ENCODE results near the gene ABCC9.
"Not testable (repeated sequence)": the region's sequence is repeated elsewhere in the genome, so short reads cannot be mapped to it uniquely, and the experiment has no call there.

The ABCC9 gene

GRCh38 chr12:21933656-21934055 is 7.6 kb downstream of the ABCC9 start:
- DNase-seq (ENCODE audit: low read depth): no peak

GRCh38 chr12:21929972-21930371 is 11.3 kb downstream of the ABCC9 start:
- DNase-seq (ENCODE audit: low read depth): not testable (repeated sequence)

GRCh38 chr12:21925296-21925913 is 15.8 kb downstream of the ABCC9 start:
- no peak for DNase-seq (ENCODE audit: low read depth)

GRCh38 chr12:21921436-21921835 is 19.8 kb downstream of the ABCC9 start:
- DNase-seq (ENCODE audit: low read depth): no peak

- no peak for DNase-seq (ENCODE audit: low read depth)
These were observed 22.8 kb downstream of the ABCC9 start for GRCh38 chr12:21918456-21918855.

GRCh38 chr12:21913823-21914222 is 27.4 kb downstream of the ABCC9 start:
- DNase-seq (ENCODE audit: low read depth): no peak

- DNase-seq (ENCODE audit: low read depth): no peak
These were observed 28.9 kb downstream of the ABCC9 start for GRCh38 chr12:21912318-21912717.

- no peak for DNase-seq (ENCODE audit: low read depth)
These were observed 29.4 kb downstream of the ABCC9 start for GRCh38 chr12:21911832-21912231.

GRCh38 chr12:21910657-21911056 is 30.6 kb downstream of the ABCC9 start:
- DNase-seq (ENCODE audit: low read depth): no peak

GRCh38 chr12:21907948-21908837 is 33.0 kb downstream of the ABCC9 start:
- DNase-seq (ENCODE audit: low read depth): no peak

GRCh38 chr12:21906919-21907493 is 34.2 kb downstream of the ABCC9 start:
- no peak for DNase-seq (ENCODE audit: low read depth)

- not testable (repeated sequence) for DNase-seq (ENCODE audit: low read depth)
These were observed 41.7 kb downstream of the ABCC9 start for GRCh38 chr12:21899532-21899931.

GRCh38 chr12:21895651-21896050 is 45.6 kb downstream of the ABCC9 start:
- DNase-seq (ENCODE audit: low read depth): no peak

GRCh38 chr12:21894792-21895595 is 46.2 kb downstream of the ABCC9 start:
- DNase-seq (ENCODE audit: low read depth): no peak

- DNase-seq (ENCODE audit: low read depth): no peak
These were observed 47.3 kb downstream of the ABCC9 start for GRCh38 chr12:21893924-21894323.

GRCh38 chr12:21892341-21892740 is 48.9 kb downstream of the ABCC9 start:
- no peak for DNase-seq (ENCODE audit: low read depth)

- no peak for DNase-seq (ENCODE audit: low read depth)
These were observed 49.4 kb downstream of the ABCC9 start for GRCh38 chr12:21891751-21892217.

GRCh38 chr12:21888276-21888863 is 52.9 kb downstream of the ABCC9 start:
- no peak for DNase-seq (ENCODE audit: low read depth)

GRCh38 chr12:21884936-21885335 is 56.3 kb downstream of the ABCC9 start:
- no peak for DNase-seq (ENCODE audit: low read depth)

- DNase-seq (ENCODE audit: low read depth): no peak
These were observed 58.6 kb downstream of the ABCC9 start for GRCh38 chr12:21882635-21883034.

- DNase-seq (ENCODE audit: low read depth): no peak
These were observed 59.3 kb downstream of the ABCC9 start for GRCh38 chr12:21881965-21882364.

- DNase-seq (ENCODE audit: low read depth): no peak
These were observed 61.9 kb downstream of the ABCC9 start for GRCh38 chr12:21879312-21879711.

All from non-pigmented ciliary epithelial cell (primary cell).